ENCODE results near the gene RHOB. TPM values are rescaled to one million over a fixed set of nuclear protein-coding genes. Genes with fewer than 3 reads are reported as not detected.
A peak's percentile ranks its signal among the peaks of the same experiment; 100 is the strongest.
"Not testable (repeated sequence)": the region's sequence is repeated elsewhere in the genome, so short reads cannot be mapped to it uniquely, and the experiment has no call there.

The RHOB gene
- total RNA-seq, 1 experiment from 2014 or later: 399 TPM

DNA sequence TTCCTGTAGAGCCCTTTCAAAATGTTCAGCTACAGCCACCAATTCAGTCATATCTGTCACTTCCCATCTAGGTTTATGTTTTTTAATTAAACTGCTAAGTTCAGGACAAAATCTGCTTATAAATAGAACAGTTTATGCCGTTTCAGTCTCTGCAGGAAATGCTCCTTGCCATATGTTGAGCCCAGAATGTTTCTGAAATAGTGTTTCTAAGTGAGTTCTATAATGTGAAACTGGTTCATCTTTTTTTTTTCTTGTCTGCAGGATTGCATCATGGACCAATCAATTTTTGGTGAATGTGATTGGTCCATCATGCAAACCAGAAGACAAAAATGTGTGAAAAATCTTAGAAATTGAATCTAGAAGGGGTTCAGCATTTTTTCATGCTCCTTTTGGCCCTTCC lies 30.2 kb upstream of the RHOB start:
- H3K9me3 ChIP-seq (replicated peaks): no peaks in the 10 kb centered on the region
- H3K27me3 ChIP-seq (replicated peaks): no peaks in the 10 kb centered on the region
- peaks cover 32% of the 10 kb centered on the region for H3K4me1 ChIP-seq (replicated peaks)
- no peak overlapping the region for H3K27ac ChIP-seq
- DNase-seq (ENCODE audit: low read depth in 1 of 2, low spot score in 2 of 2): no peak
- H3K4me3 ChIP-seq: no peak overlapping the region
- H3K36me3 ChIP-seq: no peaks in the 10 kb centered on the region

DNA sequence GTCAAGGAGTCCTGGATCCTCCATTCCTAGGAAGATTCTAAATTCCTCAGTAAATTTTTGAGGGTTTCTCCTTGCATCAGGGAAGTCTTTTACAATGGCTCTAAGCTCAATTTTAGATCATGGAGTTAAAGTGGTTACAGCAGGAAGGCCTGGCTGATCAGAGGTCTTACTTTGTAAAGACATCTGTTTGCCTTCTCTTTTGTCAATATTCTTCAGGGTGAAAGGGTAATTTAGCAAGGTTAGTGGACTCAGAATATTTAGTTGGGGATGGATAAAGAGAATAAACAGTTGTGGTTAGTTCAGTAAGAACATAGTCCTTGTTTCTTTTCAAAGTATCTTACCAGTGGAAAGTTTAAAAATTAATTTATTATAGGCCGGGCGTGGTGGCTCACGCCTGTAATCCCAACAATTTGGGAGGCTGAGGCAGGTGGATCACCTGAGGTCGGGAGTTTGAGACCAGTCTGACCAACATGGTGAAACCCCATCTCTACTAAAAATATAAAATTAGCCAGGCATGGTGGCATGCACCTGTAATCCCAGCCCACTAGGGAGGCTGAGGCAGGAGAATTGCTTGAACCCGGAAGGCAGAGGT lies 29.5 kb upstream of the RHOB start:
- not testable (repeated sequence) for DNase-seq (ENCODE audit: low read depth in 1 of 2, low spot score in 2 of 2); H3K36me3 ChIP-seq

DNA sequence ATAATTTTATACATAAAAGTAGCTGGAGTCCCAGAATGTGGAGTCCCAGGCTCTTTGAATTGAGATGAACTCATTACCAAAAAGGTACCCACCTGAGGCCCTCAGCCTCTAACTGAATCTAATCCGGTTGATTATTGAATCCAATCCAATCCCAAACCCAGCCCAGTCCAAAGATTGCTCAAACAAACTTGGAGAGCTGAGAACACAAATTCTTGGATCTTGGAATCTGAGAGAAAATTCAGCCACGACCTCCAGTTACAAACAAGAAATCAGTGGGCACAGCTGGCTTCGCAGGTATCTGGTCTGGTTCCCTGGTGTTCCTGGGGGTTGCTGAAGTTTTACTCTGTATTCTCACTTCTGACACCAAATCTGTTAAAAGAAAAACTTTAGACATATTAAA lies 28.4 kb upstream of the RHOB start:
- H3K9me3 ChIP-seq (replicated peaks): no peaks in the 10 kb centered on the region
- no peaks in the 10 kb centered on the region for H3K36me3 ChIP-seq
- no peaks in the 10 kb centered on the region for H3K27me3 ChIP-seq (replicated peaks)
- no peak overlapping the region for H3K4me3 ChIP-seq
- no peak for DNase-seq (ENCODE audit: low read depth in 1 of 2, low spot score in 2 of 2)
- H3K4me1 ChIP-seq (replicated peaks): peaks cover 44% of the 10 kb centered on the region
- H3K27ac ChIP-seq: peak overlapping the region; percentile 61; the same call in 1 of the 2 replicates

More for the DNA sequence above, 29.5 kb upstream of the RHOB start:
- H3K27me3 ChIP-seq (replicated peaks); H3K27ac ChIP-seq; H3K4me3 ChIP-seq; H3K9me3 ChIP-seq (replicated peaks): not testable (repeated sequence)
- peaks cover 38% of the 10 kb centered on the region for H3K4me1 ChIP-seq (replicated peaks)

DNA sequence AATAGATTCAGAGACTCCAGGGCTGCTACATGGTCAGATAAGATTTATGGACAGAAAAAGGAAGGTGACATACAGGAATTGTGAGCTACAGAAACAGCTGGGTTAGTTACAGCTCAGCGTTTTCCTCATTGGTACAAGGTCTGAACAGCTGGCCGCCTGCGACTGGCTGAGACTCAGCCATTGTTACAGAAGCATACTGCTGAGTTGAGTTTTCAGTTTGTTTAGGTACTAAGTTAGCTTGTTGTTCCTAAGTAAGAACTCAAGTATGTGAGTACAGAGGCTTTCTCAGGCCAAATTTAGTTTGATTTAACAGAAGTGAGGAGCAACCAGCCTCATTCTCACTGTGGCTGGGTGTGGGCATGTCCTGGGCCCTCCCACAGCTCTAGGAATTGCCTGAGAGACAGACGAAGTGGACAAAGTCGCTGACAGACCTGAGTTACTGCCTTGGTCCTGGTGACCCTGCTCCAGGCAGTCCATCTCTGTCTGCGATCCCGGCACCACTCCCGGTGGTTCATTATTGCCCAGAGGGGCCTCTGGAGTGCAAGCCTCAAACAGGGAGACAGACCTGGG lies 27.8 kb upstream of the RHOB start:
- Histone ChIP-seq H3K4me3 (no peak overlapping the region), H3K9me3 (replicated peaks) (no peaks in the 10 kb centered on the region)

DNA sequence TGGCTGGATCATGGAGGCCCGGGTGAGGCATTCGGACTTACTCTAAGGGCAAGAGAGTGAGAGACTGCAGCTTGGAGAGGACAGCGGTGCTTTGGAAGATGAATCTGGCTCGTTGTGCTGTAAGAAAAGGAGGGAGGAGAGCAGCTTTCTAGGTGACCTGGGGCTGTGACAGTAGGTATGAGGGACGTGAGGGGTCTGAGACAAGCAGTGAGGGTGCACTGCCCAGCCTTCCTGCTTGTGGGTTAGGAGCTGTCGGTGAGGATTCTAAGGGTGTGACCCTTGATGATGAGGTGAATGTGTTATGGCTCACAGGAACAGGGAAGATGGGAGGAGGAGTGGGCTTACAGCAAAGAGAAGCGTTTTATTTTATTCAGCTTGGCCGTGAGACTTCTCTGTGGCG lies 27.1 kb upstream of the RHOB start:
- H3K4me1 ChIP-seq (replicated peaks): peaks cover 57% of the 10 kb centered on the region
- no peak for DNase-seq (ENCODE audit: low read depth in 1 of 2, low spot score in 2 of 2)
- H3K36me3 ChIP-seq: no peaks in the 10 kb centered on the region
- no peak overlapping the region for H3K27ac ChIP-seq
- H3K4me3 ChIP-seq: no peak overlapping the region
- H3K27me3 ChIP-seq (replicated peaks): no peaks in the 10 kb centered on the region
- H3K9me3 ChIP-seq (replicated peaks): no peaks in the 10 kb centered on the region

More for the DNA sequence above, 27.8 kb upstream of the RHOB start:
- no peaks in the 10 kb centered on the region for H3K36me3 ChIP-seq
- peaks cover 50% of the 10 kb centered on the region for H3K4me1 ChIP-seq (replicated peaks)
- H3K27ac ChIP-seq: peak overlapping the region; percentile 61
- DNase-seq (ENCODE audit: low read depth in 1 of 2, low spot score in 2 of 2): peak in 1 of 2 experiments; percentile 56
- no peaks in the 10 kb centered on the region for H3K27me3 ChIP-seq (replicated peaks)

DNA sequence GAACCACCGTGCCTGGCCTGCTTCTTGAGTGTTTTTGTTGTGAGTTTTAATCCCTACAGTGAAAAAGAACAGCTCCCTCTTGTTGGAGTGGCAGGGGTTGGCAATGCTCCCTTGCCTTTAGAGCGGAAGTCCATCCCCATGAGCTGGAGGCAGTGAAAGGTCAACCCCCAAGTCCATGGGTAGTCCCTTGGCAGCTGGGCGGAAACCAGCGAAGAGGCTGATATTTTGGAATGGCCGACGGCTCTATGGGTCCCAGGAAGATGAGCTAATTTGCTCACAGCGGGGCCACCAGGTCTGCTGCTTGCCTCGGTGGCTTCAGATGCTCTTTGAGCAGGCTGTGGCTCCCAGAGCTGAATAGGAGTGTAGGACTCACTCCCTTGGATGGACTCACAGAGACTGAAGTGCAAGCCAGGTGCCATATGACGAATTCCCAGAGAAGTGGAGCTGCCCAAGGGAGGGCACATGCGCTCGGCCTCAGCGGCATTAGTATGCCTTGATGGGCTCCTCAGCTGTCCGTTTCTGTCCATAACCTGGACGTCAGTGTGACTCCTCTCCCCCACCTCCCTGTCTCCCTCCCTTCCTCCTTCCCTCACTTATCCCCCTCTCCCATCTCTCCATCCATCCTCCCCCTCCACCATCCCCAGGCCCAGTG lies 25.4 kb upstream of the RHOB start:
- no peak overlapping the region for H3K4me3 ChIP-seq
- no peak overlapping the region for H3K27ac ChIP-seq
- H3K36me3 ChIP-seq: no peaks in the 10 kb centered on the region
- no peaks in the 10 kb centered on the region for H3K9me3 ChIP-seq (replicated peaks)
- no peaks in the 10 kb centered on the region for H3K27me3 ChIP-seq (replicated peaks)
- DNase-seq (ENCODE audit: low read depth in 1 of 2, low spot score in 2 of 2): no peak
- peaks cover 64% of the 10 kb centered on the region for H3K4me1 ChIP-seq (replicated peaks)

DNA sequence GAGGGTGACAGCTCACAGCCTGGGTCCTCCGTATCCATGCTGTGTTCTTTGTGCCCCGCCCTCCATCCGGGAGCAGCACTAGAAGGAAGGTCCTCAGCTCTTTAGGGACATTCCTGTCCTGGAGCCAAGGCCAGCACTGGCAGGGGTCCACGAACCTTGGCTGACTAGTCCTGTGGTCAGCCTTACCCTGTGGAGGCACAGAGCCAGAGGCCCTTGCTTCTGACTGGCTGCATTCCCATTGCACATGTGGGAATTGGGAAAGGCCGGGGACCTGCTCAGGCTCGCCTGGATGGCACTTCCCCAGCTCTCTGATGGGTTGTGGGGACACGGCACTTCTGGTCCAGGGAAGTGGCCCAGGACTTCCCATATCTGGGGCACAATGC lies 24.9 kb upstream of the RHOB start:
- no peak overlapping the region for H3K4me3 ChIP-seq

DNA sequence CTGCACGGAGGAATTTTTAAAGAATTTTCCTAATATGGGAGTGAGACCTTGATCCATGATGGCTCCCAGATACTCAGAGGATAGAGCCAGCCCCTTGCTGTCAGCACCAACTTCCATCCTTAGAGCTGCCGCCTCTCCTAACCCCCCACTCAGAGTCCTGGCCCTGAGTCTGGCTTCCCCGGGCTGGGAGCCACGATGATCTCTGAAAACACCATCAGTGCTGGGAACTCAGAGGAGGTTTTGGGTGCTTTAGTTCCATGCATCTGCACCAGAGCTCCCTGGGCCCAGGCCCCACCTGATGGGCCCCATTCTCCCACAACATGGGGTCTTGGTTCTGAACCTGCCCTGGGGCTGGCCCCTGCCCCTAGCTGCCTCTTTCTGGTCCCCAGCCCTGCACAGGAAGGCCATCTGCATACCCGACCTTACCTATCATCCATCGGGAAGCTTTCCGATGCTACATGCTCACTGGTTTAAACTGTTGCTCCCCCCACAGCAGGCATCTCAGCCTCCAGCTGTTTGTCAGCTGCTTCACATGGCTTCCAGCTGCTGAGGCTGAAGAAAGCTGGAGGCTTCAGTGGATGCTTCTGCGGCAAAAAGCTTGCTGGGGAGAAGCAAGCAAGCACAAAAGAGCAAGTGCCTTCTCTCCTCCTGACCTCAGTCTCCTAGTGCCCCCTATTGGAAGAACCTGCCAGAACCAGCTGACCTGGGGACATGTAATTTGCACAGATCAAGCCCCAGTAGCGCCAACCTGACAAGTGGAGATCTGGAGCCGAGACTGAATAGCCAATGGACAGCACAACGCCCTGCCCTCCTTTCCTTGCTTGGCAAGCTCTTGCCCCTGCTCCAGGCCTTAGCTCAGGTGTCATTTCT lies 24.2 kb upstream of the RHOB start:
- no peak for DNase-seq (ENCODE audit: low read depth in 1 of 2, low spot score in 2 of 2)
- Histone ChIP-seq H3K27me3 (replicated peaks) (no peaks in the 10 kb centered on the region), H3K4me1 (replicated peaks) (peaks cover 64% of the 10 kb centered on the region), H3K27ac (no peak overlapping the region), H3K9me3 (replicated peaks) (no peaks in the 10 kb centered on the region), H3K4me3 (no peak overlapping the region), H3K36me3 (no peaks in the 10 kb centered on the region)

More for the DNA sequence above, 24.9 kb upstream of the RHOB start:
- H3K27ac ChIP-seq: no peak overlapping the region
- no peaks in the 10 kb centered on the region for H3K27me3 ChIP-seq (replicated peaks)
- H3K9me3 ChIP-seq (replicated peaks): no peaks in the 10 kb centered on the region
- H3K4me1 ChIP-seq (replicated peaks): peaks cover 64% of the 10 kb centered on the region
- H3K36me3 ChIP-seq: no peaks in the 10 kb centered on the region
- DNase-seq (ENCODE audit: low read depth in 1 of 2, low spot score in 2 of 2): peak; percentile 35 to 83

DNA sequence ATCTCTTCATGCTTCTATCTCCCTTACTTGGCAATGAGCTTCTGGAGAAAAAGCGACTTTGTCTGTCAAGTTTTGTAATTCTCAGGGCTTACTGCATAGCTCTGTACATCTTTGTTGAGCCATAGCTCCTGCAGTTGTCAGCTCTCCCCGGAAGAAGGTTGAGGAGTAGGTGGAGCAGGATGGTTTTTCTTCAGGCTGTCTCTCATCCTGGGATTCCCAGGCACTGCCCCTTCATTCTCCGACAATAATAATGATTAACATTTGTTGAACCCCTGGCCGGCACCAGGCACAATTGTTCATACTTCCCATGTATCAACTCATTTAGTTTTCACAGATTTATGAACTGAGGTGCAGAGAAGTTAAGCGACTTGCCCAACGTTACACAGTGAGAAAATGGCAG lies 23.5 kb upstream of the RHOB start:
- no peak overlapping the region for H3K27ac ChIP-seq
- no peak overlapping the region for H3K4me3 ChIP-seq
- H3K4me1 ChIP-seq (replicated peaks): peaks cover 64% of the 10 kb centered on the region
- H3K9me3 ChIP-seq (replicated peaks): no peaks in the 10 kb centered on the region
- no peak for DNase-seq (ENCODE audit: low read depth in 1 of 2, low spot score in 2 of 2)
- H3K27me3 ChIP-seq (replicated peaks): no peaks in the 10 kb centered on the region
- no peaks in the 10 kb centered on the region for H3K36me3 ChIP-seq

DNA sequence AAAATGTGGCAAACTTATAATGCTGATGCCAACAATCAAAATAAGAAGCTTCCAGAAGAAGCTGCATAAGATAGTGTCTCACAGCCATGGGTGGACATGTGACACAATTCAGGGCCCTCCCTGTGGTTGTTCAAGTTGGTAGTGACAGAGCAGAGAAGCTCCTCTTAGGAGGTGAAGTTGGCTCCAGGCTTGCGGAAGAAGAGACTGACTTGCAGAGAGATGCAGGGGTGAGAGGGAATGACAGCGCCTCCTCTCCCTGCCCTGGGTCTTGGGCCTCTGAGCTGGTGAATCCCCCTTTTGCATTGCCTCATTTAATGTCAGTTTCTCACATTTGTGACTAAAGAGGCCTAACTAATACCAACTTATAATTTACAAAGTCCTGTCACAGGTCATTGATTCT lies 23.0 kb upstream of the RHOB start:
- no peak overlapping the region for H3K4me3 ChIP-seq
- peak overlapping the region; percentile 83; the same call in 1 of the 2 replicates for H3K27ac ChIP-seq
- H3K4me1 ChIP-seq (replicated peaks): peaks cover 61% of the 10 kb centered on the region
- H3K9me3 ChIP-seq (replicated peaks): no peaks in the 10 kb centered on the region
- no peaks in the 10 kb centered on the region for H3K36me3 ChIP-seq
- no peaks in the 10 kb centered on the region for H3K27me3 ChIP-seq (replicated peaks)
- no peak for DNase-seq (ENCODE audit: low read depth in 1 of 2, low spot score in 2 of 2)

DNA sequence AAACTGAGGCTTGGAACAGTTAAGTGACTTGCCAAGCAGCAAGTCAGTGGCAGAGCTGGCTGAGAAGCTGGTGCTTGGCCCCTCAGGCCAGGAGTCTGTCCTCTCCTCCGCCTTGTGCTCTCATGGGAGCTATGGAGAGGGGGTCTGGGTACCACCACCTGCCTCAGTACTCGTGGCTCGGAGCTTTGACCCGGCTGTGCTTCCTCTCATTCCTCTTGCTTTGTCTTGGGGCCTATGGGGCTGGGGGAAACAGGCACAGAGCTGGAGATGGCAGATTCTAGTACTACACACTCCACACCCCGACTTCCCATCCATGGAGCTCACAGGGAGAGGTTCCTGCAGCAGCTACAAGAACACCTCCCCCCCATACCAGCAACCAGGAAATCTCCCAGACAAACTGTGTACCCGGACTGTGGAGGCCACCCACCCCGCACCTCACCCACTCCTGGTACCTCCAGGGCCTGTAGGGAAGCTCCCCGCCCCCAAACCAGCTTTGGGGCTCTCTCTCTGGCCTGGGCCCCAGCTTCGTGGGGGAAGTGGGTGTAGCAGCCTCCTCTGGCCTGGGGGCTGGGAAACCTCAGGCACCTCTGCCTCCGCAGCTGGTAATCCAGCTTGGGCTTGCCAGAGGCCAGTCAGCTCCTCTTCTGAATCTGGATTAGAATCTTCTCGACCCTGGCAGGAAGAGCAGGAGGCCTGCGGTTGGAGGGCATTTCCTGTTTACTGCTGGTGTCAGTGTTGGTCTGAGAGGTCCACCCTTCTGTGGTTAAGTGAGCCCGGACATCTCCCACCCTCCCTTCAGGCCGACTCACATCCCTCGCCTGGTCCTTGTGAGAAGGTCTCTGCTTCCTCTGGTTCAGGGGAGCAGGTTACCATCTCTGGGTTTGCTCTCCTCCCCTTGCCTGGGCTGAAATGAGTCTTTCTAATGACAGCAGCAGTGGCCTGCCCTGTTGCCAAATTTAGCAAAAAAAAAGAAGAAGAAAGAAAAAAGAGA lies 22.3 kb upstream of the RHOB start:
- DNase-seq (ENCODE audit: low read depth in 1 of 2, low spot score in 2 of 2): peak; percentile 91 to 92
- Histone ChIP-seq H3K4me3 (0 out of 2 replicates have a peak overlapping the region, but pooled peaks have one; percentile 2), H3K36me3 (no peaks in the 10 kb centered on the region), H3K4me1 (replicated peaks) (peaks cover 57% of the 10 kb centered on the region), H3K9me3 (replicated peaks) (no peaks in the 10 kb centered on the region), H3K27me3 (replicated peaks) (no peaks in the 10 kb centered on the region), H3K27ac (peak overlapping the region; percentile 83)

DNA sequence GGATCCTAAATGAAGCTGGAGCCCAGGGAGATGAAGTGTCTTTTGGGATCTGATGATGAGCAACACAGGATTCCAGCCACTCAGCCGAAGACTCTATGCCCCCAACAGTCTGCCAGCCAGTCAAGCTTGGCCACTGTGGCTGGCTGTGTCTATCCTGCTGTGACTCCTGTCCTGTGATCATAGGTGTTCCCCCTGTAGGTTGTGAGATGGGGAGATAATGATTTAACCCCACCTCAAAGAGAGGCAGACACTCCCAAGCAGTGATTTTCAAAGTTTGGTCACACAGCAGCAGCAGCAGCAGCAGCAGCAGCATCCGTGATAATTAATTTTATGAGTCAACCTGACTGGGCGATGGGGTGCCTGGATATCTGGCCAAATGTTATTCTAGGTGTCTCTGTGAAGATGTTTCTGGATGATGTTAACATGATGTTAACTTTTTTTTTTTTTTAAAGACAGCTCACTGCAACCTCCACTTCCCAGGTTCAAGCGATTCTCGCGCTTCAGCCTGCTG lies 21.4 kb upstream of the RHOB start:
- H3K36me3 ChIP-seq: no peaks in the 10 kb centered on the region
- H3K9me3 ChIP-seq (replicated peaks): no peaks in the 10 kb centered on the region
- peak overlapping the region; percentile 83 for H3K27ac ChIP-seq
- H3K4me3 ChIP-seq: no peak overlapping the region
- H3K27me3 ChIP-seq (replicated peaks): no peaks in the 10 kb centered on the region
- peak in 1 of 2 experiments; percentile 56 for DNase-seq (ENCODE audit: low read depth in 1 of 2, low spot score in 2 of 2)
- peaks cover 59% of the 10 kb centered on the region for H3K4me1 ChIP-seq (replicated peaks)

DNA sequence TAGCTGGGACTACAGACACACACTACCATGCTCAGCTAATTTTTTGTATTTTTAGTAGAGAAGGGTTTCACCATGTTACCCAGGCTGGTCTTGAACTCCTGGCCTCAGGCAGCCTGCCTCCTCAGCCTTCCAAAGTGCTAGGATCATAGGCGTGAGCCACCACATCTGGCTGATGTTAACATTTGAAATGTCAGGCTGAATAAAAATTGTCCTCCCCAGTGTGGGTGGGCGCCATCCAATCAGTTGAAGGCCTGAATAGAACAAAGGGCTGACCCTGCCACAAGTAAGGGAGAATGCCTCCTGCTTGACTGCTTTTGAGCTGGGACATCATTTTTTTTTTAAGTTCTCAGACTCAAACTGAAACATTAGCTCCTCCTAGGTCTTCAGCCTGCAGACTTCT lies 21.0 kb upstream of the RHOB start:
- Histone ChIP-seq H3K9me3 (replicated peaks) (no peaks in the 10 kb centered on the region), H3K36me3 (no peaks in the 10 kb centered on the region), H3K27me3 (replicated peaks) (no peaks in the 10 kb centered on the region), H3K27ac (no peak overlapping the region; the same call in 1 of the 2 replicates), H3K4me1 (replicated peaks) (peaks cover 63% of the 10 kb centered on the region), H3K4me3 (no peak overlapping the region)
- DNase-seq (ENCODE audit: low read depth in 1 of 2, low spot score in 2 of 2): no peak
